ENCODE measurements around the gene TTC24. TPM values are rescaled to one million over a fixed set of nuclear protein-coding genes. Genes with fewer than 3 reads are reported as not detected.

Gene TTC24
- total RNA-seq, 3 donors from 2014 or later, result not detected

DNA sequence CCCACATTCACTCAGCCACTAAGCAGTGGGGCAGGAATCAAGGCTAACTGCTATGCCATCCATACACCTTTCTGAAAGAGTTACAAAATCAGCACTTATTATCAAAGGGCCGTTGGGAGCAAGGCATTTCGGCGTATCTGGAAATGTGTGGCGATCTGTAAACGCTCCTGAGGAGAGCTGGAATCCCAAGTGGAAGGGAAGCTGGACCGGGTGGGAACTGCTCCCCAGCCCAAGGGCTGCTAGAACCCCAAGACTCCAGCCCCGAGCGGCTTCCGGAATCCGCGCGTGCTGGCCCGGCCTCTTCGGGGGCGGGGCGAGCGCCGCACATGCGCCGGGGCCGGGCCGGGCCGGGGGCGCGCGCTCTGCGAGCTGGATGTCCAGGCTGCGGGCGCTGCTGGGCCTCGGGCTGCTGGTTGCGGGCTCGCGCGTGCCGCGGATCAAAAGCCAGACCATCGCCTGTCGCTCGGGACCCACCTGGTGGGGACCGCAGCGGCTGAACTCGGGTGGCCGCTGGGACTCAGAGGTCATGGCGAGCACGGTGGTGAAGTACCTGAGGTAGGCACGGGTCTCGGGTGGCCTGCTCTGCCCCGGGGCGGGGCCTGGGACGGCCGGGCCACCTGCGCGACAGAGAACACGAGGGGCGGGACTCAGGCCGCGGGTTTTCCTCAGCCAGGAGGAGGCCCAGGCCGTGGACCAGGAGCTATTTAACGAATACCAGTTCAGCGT lies 12.1 kb downstream of the TTC24 start, which contains the start of gene NAXE:
TSS of gene NAXE (plus strand) at position 345 of the 726 bp plus-strand sequence. CDS start at position 374, 29 bp downstream.
- peak; percentile 45 to 71 for DNase-seq (ENCODE audit: low spot score in 2 of 2)
- H3K27ac ChIP-seq, result peak within 1 kb of the TSS; percentile 83 to 85
- no peaks in the 10 kb centered on the region for H3K36me3 ChIP-seq
- TF ChIP-seq POLR2AphosphoS5 (IDR thresholded peaks at IDR 0.05), result peak in 1 of 3 donors; percentile 54
- no peak for TF ChIP-seq POLR2A (IDR thresholded peaks at IDR 0.05)
- TF ChIP-seq, protein P1, sequence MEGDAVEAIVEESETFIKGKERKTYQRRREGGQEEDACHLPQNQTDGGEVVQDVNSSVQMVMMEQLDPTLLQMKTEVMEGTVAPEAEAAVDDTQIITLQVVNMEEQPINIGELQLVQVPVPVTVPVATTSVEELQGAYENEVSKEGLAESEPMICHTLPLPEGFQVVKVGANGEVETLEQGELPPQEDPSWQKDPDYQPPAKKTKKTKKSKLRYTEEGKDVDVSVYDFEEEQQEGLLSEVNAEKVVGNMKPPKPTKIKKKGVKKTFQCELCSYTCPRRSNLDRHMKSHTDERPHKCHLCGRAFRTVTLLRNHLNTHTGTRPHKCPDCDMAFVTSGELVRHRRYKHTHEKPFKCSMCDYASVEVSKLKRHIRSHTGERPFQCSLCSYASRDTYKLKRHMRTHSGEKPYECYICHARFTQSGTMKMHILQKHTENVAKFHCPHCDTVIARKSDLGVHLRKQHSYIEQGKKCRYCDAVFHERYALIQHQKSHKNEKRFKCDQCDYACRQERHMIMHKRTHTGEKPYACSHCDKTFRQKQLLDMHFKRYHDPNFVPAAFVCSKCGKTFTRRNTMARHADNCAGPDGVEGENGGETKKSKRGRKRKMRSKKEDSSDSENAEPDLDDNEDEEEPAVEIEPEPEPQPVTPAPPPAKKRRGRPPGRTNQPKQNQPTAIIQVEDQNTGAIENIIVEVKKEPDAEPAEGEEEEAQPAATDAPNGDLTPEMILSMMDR (IDR thresholded peaks at IDR 0.05), result no peak
- peaks cover 0 to 7% of the 10 kb centered on the region in 2 donors for H3K4me1 ChIP-seq
- no peaks in the 10 kb centered on the region for H3K27me3 ChIP-seq
- H3K4me3 ChIP-seq, result peak within 1 kb of the TSS; percentile 71 to 89 (median 74)
- intact Hi-C loops (cut with DNase I; ENCODE audit: low total_unique reads), result loop anchor here (5.0 kb wide), 1 partner anchor 674 kb away; no protein-coding TSS in a partner anchor
- H3K9me3 ChIP-seq, result no peaks in the 10 kb centered on the region

DNA sequence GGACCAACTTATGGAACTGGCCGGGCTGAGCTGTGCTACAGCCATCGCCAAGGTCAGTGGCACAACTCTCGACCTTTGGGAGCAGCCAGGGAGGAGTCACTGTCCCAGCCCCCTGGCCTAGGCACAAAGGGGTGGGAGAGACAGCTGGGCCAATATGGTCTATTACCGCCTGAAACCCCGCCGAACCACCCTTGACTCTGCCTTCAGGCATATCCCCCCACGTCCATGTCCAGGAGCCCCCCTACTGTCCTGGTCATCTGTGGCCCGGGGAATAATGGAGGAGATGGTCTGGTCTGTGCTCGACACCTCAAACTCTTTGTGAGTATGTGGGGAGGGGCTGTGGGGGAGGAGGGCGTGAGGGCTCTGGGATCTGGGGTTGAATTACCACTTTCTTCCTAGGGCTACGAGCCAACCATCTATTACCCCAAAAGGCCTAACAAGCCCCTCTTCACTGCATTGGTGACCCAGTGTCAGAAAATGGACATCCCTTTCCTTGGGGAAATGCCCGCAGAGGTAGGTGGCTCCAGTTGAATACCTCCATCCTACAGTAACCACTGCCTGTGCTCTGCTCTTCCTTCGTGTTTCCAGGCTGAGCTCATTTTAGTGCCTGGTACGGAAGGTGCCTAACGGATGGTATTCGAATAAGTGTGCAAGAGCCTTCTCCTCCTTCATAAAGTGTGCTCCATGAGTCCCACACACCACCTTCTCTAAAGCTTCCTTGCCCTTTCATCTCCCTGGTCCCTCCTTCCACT lies 12.8 kb downstream of the TTC24 start:
- DNase-seq (ENCODE audit: low spot score in 2 of 2), result no peak
- no peaks in the 10 kb centered on the region for H3K27me3 ChIP-seq
- TF ChIP-seq, protein P1 (IDR thresholded peaks at IDR 0.05), result no peak
- no peak for TF ChIP-seq POLR2A (IDR thresholded peaks at IDR 0.05)
- no peak for TF ChIP-seq POLR2AphosphoS5 (IDR thresholded peaks at IDR 0.05)
- H3K36me3 ChIP-seq, result no peaks in the 10 kb centered on the region
- H3K27ac ChIP-seq, result peak overlapping the region; percentile 83 to 85
- intact Hi-C loops (cut with DNase I; ENCODE audit: low total_unique reads), result loop anchor here (5.0 kb wide), 1 partner anchor 675 kb away; no protein-coding TSS in a partner anchor
- H3K9me3 ChIP-seq, result no peaks in the 10 kb centered on the region
- H3K4me3 ChIP-seq, result peak overlapping the region; percentile 71 to 89 (median 74)
- H3K4me1 ChIP-seq, result peaks cover 0 to 7% of the 10 kb centered on the region in 2 donors

DNA sequence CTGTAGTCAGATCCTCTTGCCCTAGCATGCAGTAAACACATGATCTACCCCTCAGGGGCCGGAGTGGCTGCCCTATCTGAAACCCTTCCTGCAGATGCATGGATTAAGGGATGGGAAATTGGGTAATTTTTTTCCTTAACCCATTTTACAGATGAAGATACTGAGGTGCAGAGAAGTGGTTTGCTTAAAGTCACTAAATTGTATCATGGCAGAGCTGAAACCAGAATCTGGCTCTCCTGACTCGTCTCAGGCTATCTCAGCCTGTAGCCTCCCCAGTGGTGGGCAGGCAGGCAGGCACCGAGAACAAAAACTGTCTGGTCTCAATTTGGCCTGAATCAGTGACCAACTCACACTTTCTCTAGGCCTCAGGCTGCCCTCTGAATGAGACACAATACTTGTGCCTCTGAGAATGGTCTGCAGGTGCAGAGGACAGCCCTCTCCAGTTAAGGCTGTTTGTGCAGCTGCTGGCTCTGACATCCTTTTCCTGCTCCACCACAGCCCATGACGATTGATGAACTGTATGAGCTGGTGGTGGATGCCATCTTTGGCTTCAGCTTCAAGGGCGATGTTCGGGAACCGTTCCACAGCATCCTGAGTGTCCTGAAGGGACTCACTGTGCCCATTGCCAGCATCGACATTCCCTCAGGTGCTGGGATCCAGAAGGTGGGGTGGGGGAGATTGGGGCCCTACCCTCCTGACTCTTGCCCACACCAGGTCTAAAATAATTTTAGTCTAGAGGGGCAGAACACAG lies 13.6 kb downstream of the TTC24 start:
- Histone ChIP-seq H3K27ac (peak overlapping the region; percentile 83 to 85), H3K4me3 (no peak overlapping the region), H3K36me3 (no peaks in the 10 kb centered on the region), H3K27me3 (no peaks in the 10 kb centered on the region), H3K9me3 (no peaks in the 10 kb centered on the region), H3K4me1 (peaks cover 0 to 7% of the 10 kb centered on the region in 2 donors)
- intact Hi-C loops (cut with DNase I; ENCODE audit: low total_unique reads), result loop anchor here (5.0 kb wide), 1 partner anchor 676 kb away; no protein-coding TSS in a partner anchor
- peak in 1 of 2 donors; percentile 20 for DNase-seq (ENCODE audit: low spot score in 2 of 2)
- TF ChIP-seq, protein P1 (IDR thresholded peaks at IDR 0.05), result no peak
- TF ChIP-seq POLR2A (IDR thresholded peaks at IDR 0.05) (no peak), POLR2AphosphoS5 (IDR thresholded peaks at IDR 0.05) (no peak)

DNA sequence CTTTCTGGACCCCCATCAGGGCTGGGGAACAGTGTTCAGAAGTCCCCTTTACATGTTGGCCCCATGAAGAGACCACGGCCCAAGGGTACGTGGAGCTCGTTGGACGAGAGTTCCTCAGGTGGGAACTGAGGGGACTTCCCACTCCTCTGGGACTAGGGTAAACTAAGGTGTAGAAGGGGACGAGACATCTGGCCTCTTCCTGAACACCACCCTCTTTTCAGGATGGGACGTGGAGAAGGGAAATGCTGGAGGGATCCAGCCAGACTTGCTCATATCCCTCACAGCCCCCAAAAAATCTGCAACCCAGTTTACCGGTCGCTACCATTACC lies 14.1 kb downstream of the TTC24 start:
- TF ChIP-seq POLR2A (IDR thresholded peaks at IDR 0.05), result no peak
- TF ChIP-seq POLR2AphosphoS5 (IDR thresholded peaks at IDR 0.05), result no peak
- TF ChIP-seq, protein P1 (IDR thresholded peaks at IDR 0.05), result no peak
- intact Hi-C loops (cut with DNase I; ENCODE audit: low total_unique reads), result loop anchor here (5.0 kb wide), 1 partner anchor 676 kb away; no protein-coding TSS in a partner anchor
- Histone ChIP-seq H3K4me3 (no peak overlapping the region), H3K9me3 (no peaks in the 10 kb centered on the region), H3K4me1 (peaks cover 0 to 7% of the 10 kb centered on the region in 2 donors), H3K36me3 (no peaks in the 10 kb centered on the region), H3K27ac (no peak overlapping the region), H3K27me3 (no peaks in the 10 kb centered on the region)
- DNase-seq (ENCODE audit: low spot score in 2 of 2), result no peak

All from breast epithelium (tissue), 4 donors.